ENCODE results near the gene LPAR5. TPM values are rescaled to one million over a fixed set of nuclear protein-coding genes. Genes with fewer than 3 reads are reported as not detected.

LPAR5 gene
- total RNA-seq, 1 donor from 2014 or later, result 0.57 TPM

- DNase-seq (ENCODE audit: low spot score), result no peak
- Mint-ChIP-seq H3K27ac (ENCODE audit: unreplicated experiment) (no peak overlapping the region), H3K4me1 (ENCODE audit: low read depth) (peaks cover 15% of the 10 kb centered on the region), H3K4me3 (ENCODE audit: unreplicated experiment) (no peak overlapping the region), H3K36me3 (ENCODE audit: low read depth) (peaks cover 6% of the 10 kb centered on the region), H3K27me3 (ENCODE audit: low read depth) (peaks cover 10% of the 10 kb centered on the region), H3K9me3 (ENCODE audit: low read depth) (peaks cover 4% of the 10 kb centered on the region)
- no peak for TF ChIP-seq CTCF (IDR thresholded peaks at IDR 0.05)
Observed at GRCh38 chr12:6639151-6639801, 3.5 kb upstream of the LPAR5 start.

- Mint-ChIP-seq H3K27ac (ENCODE audit: unreplicated experiment) (no peak overlapping the region), H3K36me3 (ENCODE audit: low read depth) (peaks cover 4% of the 10 kb centered on the region), H3K4me1 (ENCODE audit: low read depth) (peaks cover 15% of the 10 kb centered on the region), H3K4me3 (ENCODE audit: unreplicated experiment) (no peak overlapping the region), H3K9me3 (ENCODE audit: low read depth) (no peaks in the 10 kb centered on the region), H3K27me3 (ENCODE audit: low read depth) (peaks cover 10% of the 10 kb centered on the region)
- no peak for DNase-seq (ENCODE audit: low spot score)
- TF ChIP-seq CTCF (IDR thresholded peaks at IDR 0.05), result no peak
Observed at GRCh38 chr12:6638305-6638704, 2.5 kb upstream of the LPAR5 start.

- H3K4me1 Mint-ChIP-seq (ENCODE audit: low read depth), result peaks cover 25% of the 10 kb centered on the region
- no peaks in the 10 kb centered on the region for H3K9me3 Mint-ChIP-seq (ENCODE audit: low read depth)
- H3K36me3 Mint-ChIP-seq (ENCODE audit: low read depth), result no peaks in the 10 kb centered on the region
- no peak for DNase-seq (ENCODE audit: low spot score)
- no peak for TF ChIP-seq CTCF (IDR thresholded peaks at IDR 0.05)
- H3K4me3 Mint-ChIP-seq (ENCODE audit: unreplicated experiment), result no peak overlapping the region
- no peak overlapping the region for H3K27ac Mint-ChIP-seq (ENCODE audit: unreplicated experiment)
- H3K27me3 Mint-ChIP-seq (ENCODE audit: low read depth), result no peaks in the 10 kb centered on the region
Observed at GRCh38 chr12:6635375-6635855, 344 bp downstream of the LPAR5 start.

GRCh38 chr12:6632026-6632983 lies 3.5 kb downstream of the LPAR5 start:
- H3K27ac Mint-ChIP-seq (ENCODE audit: unreplicated experiment), result peak overlapping the region; percentile 60
- H3K27me3 Mint-ChIP-seq (ENCODE audit: low read depth), result no peaks in the 10 kb centered on the region
- peaks cover 25% of the 10 kb centered on the region for H3K4me1 Mint-ChIP-seq (ENCODE audit: low read depth)
- TF ChIP-seq CTCF (IDR thresholded peaks at IDR 0.05), result no peak
- no peaks in the 10 kb centered on the region for H3K36me3 Mint-ChIP-seq (ENCODE audit: low read depth)
- no peak for DNase-seq (ENCODE audit: low spot score)
- H3K4me3 Mint-ChIP-seq (ENCODE audit: unreplicated experiment), result no peak overlapping the region
- no peaks in the 10 kb centered on the region for H3K9me3 Mint-ChIP-seq (ENCODE audit: low read depth)

GRCh38 chr12:6631549-6631961 lies 4.2 kb downstream of the LPAR5 start:
- no peak overlapping the region for H3K4me3 Mint-ChIP-seq (ENCODE audit: unreplicated experiment)
- H3K27me3 Mint-ChIP-seq (ENCODE audit: low read depth), result no peaks in the 10 kb centered on the region
- H3K9me3 Mint-ChIP-seq (ENCODE audit: low read depth), result no peaks in the 10 kb centered on the region
- TF ChIP-seq CTCF (IDR thresholded peaks at IDR 0.05), result no peak
- DNase-seq (ENCODE audit: low spot score), result no peak
- H3K36me3 Mint-ChIP-seq (ENCODE audit: low read depth), result no peaks in the 10 kb centered on the region
- no peak overlapping the region for H3K27ac Mint-ChIP-seq (ENCODE audit: unreplicated experiment)
- H3K4me1 Mint-ChIP-seq (ENCODE audit: low read depth), result peaks cover 25% of the 10 kb centered on the region

Measured in chondrocyte (in vitro differentiated cells).